IPS-15b (cell line): Measurements from ENCODE around the gene DBNL.

Experiments
- H3K27me3 ChIP-seq: one replicate; pipeline ENCODE4 v1.6.1; 2013; ENCODE audit warnings: low read length; ENCODE audit not compliant: control insufficient read depth, insufficient read depth
- H3K36me3 ChIP-seq: one replicate; pipeline ENCODE4 v1.6.1; 2013; ENCODE audit warnings: low read length; ENCODE audit not compliant: control insufficient read depth, insufficient read depth
- H3K4me1 ChIP-seq: one replicate; pipeline ENCODE4 v1.6.1; 2013; ENCODE audit warnings: mild to moderate bottlenecking, low read length; ENCODE audit not compliant: control insufficient read depth, insufficient read depth
- H3K4me3 ChIP-seq: one replicate; pipeline ENCODE4 v1.5.1; 2013; ENCODE audit warnings: low read depth, low read length
- H3K9ac ChIP-seq: one replicate; pipeline ENCODE4 v1.6.1; 2013; ENCODE audit warnings: low read depth, mild to moderate bottlenecking, low read length
- H3K9me3 ChIP-seq: one replicate; pipeline ENCODE4 v1.6.1; 2013; ENCODE audit warnings: mild to moderate bottlenecking, low read length; ENCODE audit not compliant: control insufficient read depth, insufficient read depth

DBNL gene

GRCh38 chr7:44059219-44060090 lies 15.0 kb downstream of the DBNL start:
- peaks cover 44% of the 10 kb centered on the region for H3K36me3 ChIP-seq

GRCh38 chr7:44060091-44060947 lies 15.8 kb downstream of the DBNL start:
- Histone ChIP-seq H3K36me3 (peaks cover 44% of the 10 kb centered on the region), H3K27me3 (no peaks in the 10 kb centered on the region), H3K9ac (no peak overlapping the region), H3K9me3 (no peaks in the 10 kb centered on the region), H3K4me1 (peaks cover 11% of the 10 kb centered on the region), H3K4me3 (no peak overlapping the region)

More at GRCh38 chr7:44059219-44060090, 15.0 kb downstream of the DBNL start:
- Histone ChIP-seq H3K4me1 (peaks cover 7% of the 10 kb centered on the region), H3K4me3 (no peak overlapping the region), H3K9ac (no peak overlapping the region), H3K9me3 (no peaks in the 10 kb centered on the region), H3K27me3 (no peaks in the 10 kb centered on the region)

DNA sequence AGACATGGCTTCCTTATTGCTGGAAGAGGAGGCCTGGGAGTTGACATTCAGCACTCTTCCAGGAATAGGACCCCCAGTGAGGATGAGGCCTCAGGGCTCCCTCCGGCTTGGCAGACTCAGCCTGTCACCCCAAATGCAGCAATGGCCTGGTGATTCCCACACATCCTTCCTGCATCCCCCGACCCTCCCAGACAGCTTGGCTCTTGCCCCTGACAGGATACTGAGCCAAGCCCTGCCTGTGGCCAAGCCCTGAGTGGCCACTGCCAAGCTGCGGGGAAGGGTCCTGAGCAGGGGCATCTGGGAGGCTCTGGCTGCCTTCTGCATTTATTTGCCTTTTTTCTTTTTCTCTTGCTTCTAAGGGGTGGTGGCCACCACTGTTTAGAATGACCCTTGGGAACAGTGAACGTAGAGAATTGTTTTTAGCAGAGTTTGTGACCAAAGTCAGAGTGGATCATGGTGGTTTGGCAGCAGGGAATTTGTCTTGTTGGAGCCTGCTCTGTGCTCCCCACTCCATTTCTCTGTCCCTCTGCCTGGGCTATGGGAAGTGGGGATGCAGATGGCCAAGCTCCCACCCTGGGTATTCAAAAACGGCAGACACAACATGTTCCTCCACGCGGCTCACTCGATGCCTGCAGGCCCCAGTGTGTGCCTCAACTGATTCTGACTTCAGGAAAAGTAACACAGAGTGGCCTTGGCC lies 16.6 kb downstream of the DBNL start:
- no peaks in the 10 kb centered on the region for H3K27me3 ChIP-seq

DNA sequence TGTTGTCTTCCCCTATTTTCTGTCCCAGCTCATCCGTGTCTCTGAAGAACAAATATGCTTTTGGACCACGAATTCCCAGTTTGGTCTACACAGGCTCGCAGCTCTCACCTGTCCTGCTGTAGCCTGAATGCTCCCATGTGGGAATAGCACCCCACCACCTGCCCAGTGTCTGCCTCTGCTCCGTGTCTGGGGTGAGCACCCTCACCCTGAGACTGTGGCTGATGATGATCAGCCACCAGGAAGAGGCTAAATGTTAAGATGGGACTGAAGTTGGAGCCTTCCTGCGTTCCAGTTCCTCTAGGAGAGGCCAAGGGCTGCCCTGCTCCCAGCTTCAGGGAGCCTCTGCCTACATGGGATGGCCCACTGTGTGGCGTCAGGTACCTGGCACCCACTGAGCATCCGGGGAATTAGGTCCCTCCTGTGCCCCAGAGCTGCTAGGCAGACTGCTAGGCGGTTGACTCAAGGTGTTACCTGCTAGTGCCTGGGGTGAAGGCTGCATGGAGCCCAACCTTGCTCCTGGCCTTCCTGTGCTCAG lies 17.2 kb downstream of the DBNL start:
- Histone ChIP-seq H3K9ac (no peak overlapping the region), H3K4me3 (no peak overlapping the region), H3K36me3 (peaks cover 40% of the 10 kb centered on the region), H3K9me3 (no peaks in the 10 kb centered on the region), H3K4me1 (peaks cover 17% of the 10 kb centered on the region), H3K27me3 (no peaks in the 10 kb centered on the region)

More for the DNA sequence above, 16.6 kb downstream of the DBNL start:
- Histone ChIP-seq H3K9ac (no peak overlapping the region), H3K4me3 (no peak overlapping the region), H3K4me1 (peaks cover 14% of the 10 kb centered on the region), H3K9me3 (no peaks in the 10 kb centered on the region), H3K36me3 (peaks cover 44% of the 10 kb centered on the region)

- no peaks in the 10 kb centered on the region for H3K9me3 ChIP-seq
- no peak overlapping the region for H3K4me3 ChIP-seq
- H3K4me1 ChIP-seq = peaks cover 17% of the 10 kb centered on the region
- no peak overlapping the region for H3K9ac ChIP-seq
- H3K36me3 ChIP-seq = peaks cover 33% of the 10 kb centered on the region
- no peaks in the 10 kb centered on the region for H3K27me3 ChIP-seq
Observed at GRCh38 chr7:44062180-44062902, 17.8 kb downstream of the DBNL start.

GRCh38 chr7:44062903-44063295 lies 18.4 kb downstream of the DBNL start:
- Histone ChIP-seq H3K9ac (no peak overlapping the region), H3K4me3 (no peak overlapping the region), H3K36me3 (peaks cover 28% of the 10 kb centered on the region), H3K27me3 (no peaks in the 10 kb centered on the region), H3K4me1 (peaks cover 17% of the 10 kb centered on the region), H3K9me3 (no peaks in the 10 kb centered on the region)

GRCh38 chr7:44063547-44063893 lies 19.0 kb downstream of the DBNL start:
- Histone ChIP-seq H3K36me3 (peaks cover 22% of the 10 kb centered on the region), H3K9ac (peak overlapping the region; percentile 32), H3K4me1 (peaks cover 17% of the 10 kb centered on the region), H3K27me3 (peaks cover 5% of the 10 kb centered on the region), H3K9me3 (no peaks in the 10 kb centered on the region), H3K4me3 (peak overlapping the region; percentile 55)

DNA sequence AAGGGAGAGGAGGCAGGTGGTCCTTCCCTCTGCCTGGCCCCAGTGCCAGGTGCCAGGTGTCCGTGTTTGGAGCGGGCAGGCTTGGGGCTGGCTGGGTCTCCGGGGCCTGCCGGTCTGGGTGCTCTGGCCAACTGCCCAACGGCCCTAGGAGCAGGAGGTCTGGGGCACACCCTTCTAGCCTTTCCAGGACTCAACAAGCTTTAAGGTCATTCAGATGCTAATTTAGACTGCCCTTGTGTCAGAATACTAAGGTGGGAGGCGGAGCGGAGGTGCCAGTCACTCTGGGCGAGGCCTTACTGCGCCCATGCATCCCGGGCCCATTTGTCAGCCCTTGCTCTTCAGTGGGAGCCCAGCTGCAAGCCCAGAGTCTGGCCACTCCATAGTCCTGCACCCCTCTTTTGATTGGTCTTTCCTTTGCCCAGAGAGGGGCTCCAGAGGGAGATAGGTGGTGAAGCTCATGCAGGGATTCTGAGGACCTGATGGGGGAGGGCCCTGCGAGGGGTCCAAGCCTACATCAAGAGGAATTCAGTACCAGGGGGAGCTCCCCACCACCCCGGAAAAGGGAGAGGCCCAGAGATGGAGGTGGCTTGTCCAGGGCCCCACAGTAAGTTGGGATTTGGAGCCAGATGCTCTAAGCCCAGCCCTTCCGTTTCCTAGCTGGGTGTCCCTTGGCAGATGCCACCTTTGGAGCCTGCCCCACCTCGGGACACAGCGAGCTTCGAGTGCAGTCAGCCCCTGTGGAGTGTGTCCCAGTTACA lies 19.6 kb downstream of the DBNL start:
- H3K4me3 ChIP-seq = peak overlapping the region; percentile 55
- H3K9ac ChIP-seq = peak overlapping the region; percentile 32
- H3K36me3 ChIP-seq = peaks cover 16% of the 10 kb centered on the region
- peaks cover 6% of the 10 kb centered on the region for H3K27me3 ChIP-seq
- H3K4me1 ChIP-seq = peaks cover 17% of the 10 kb centered on the region
- H3K9me3 ChIP-seq = no peaks in the 10 kb centered on the region

DNA sequence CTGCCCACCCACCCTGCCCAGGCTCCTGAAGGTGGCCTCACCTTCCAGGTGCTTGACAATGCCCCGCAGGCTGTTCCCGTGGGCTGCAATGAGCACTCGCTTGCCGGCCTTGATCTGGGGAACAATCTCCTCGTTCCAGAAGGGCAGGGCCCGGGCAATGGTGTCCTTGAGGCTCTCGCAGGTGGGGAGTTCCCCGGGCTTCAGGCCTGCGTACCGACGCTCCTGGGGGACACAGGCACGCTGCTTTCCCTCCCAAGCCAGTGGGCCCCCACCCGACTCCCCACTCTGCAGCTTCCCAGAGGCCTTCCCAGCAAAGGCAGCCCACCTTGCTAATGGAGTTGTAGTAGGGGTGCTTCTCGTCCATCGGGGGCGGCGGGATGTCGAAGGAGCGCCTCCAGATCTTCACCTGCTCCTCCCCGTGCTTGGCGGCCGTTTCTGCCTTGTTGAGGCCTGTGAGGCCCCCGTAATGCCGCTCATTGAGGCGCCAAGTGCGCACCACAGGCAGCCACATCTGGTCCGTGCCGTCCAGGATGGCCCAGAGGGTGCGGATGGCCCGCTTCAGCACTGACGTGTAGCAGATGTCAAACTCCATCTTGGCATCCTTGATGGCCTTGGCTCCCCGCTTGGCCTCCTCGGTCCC lies 20.4 kb downstream of the DBNL start:
- peaks cover 11% of the 10 kb centered on the region for H3K36me3 ChIP-seq
- no peaks in the 10 kb centered on the region for H3K9me3 ChIP-seq
- H3K27me3 ChIP-seq = peaks cover 6% of the 10 kb centered on the region
- no peak overlapping the region for H3K9ac ChIP-seq
- H3K4me1 ChIP-seq = peaks cover 17% of the 10 kb centered on the region
- peak overlapping the region; percentile 55 for H3K4me3 ChIP-seq

GRCh38 chr7:44065431-44066110 lies 21.1 kb downstream of the DBNL start, which contains the start of gene PGAM2:
TSS of gene PGAM2 (minus strand) at chr7:44065567. CDS start at chr7:44065529, 38 bp downstream.
- Histone ChIP-seq H3K4me3 (peak within 1 kb of the TSS; percentile 55), H3K9me3 (no peaks in the 10 kb centered on the region), H3K36me3 (peaks cover 9% of the 10 kb centered on the region), H3K27me3 (peaks cover 6% of the 10 kb centered on the region), H3K9ac (no peak within 1 kb of the TSS), H3K4me1 (peaks cover 17% of the 10 kb centered on the region)
